ES-I3 (cell line): ENCODE data around the gene ITGA11.
"Not testable (repeated sequence)": the region's sequence is repeated elsewhere in the genome, so short reads cannot be mapped to it uniquely, and the experiment has no call there.

ENCODE experiments used
- H3K36me3 ChIP-seq: 2 replicates; pipeline ENCODE4 v1.6.1; 2013; ENCODE audit warnings: mild to moderate bottlenecking, low read length, control low read depth, moderate library complexity; ENCODE audit not compliant: insufficient read depth
- H3K4me1 ChIP-seq: 2 replicates; pipeline ENCODE4 v1.6.1; 2013; ENCODE audit warnings: mild to moderate bottlenecking, control low read depth, low read length; ENCODE audit not compliant: insufficient read depth
- H3K9ac ChIP-seq: 2 replicates; pipeline ENCODE4 v1.6.1; 2013; ENCODE audit warnings: low read depth, mild to moderate bottlenecking, low read length, moderate library complexity
- H3K9me3 ChIP-seq: 2 replicates; pipeline ENCODE4 v1.6.1; 2013; ENCODE audit warnings: mild to moderate bottlenecking, low read length, moderate library complexity; ENCODE audit not compliant: control insufficient read depth, insufficient read depth

The ITGA11 gene

DNA sequence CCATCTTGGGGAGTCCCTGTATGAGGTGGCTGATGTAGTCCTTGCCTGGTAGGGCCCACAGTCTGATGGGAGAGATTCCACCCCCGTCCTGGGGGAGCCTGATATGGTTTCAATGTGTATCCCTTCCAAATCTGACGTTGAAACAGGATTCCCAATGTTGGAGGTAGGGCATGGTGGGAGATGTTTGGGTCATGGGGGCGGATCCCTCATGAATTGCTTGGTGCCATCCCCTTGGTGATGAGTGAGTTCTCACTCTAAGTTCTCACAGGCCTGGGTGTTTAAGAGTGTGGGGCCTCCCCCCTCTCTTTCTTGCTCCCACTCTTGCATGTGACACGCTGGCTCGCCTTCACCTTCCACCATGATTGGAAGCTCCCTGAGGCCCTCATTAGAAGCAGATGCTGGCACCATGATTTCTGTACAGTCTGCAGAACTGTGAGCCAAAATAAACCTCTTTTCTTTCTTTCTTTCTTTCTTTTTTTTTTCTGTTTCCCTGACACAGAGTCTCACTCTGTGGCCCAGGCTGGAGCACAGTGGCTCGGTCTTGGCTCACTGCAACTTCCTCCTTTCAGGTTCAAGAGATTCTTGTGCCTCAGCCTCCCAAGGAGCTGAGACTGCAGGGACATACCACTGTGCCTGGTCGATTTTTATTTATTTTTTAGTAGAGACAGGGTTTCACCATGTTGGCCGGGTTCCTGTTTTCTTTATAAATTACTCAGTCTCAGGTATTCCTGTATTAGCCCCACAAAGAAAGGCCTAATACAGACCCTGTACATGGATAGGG lies 28.6 kb downstream of the ITGA11 start:
- H3K9ac ChIP-seq, result no peak overlapping the region
- H3K9me3 ChIP-seq, result no peaks in the 10 kb centered on the region
- no peaks in the 10 kb centered on the region for H3K4me1 ChIP-seq
- no peaks in the 10 kb centered on the region for H3K36me3 ChIP-seq

GRCh38 chr15:68402432-68403160 lies 29.4 kb downstream of the ITGA11 start:
- no peaks in the 10 kb centered on the region for H3K4me1 ChIP-seq
- no peak overlapping the region for H3K9ac ChIP-seq
- no peaks in the 10 kb centered on the region for H3K9me3 ChIP-seq
- H3K36me3 ChIP-seq, result no peaks in the 10 kb centered on the region

- H3K4me1 ChIP-seq, result no peaks in the 10 kb centered on the region
- no peak overlapping the region for H3K9ac ChIP-seq
- no peaks in the 10 kb centered on the region for H3K9me3 ChIP-seq
- no peaks in the 10 kb centered on the region for H3K36me3 ChIP-seq
Measured at GRCh38 chr15:68401496-68402431, 30.2 kb downstream of the ITGA11 start.

- Histone ChIP-seq H3K9ac (no peak overlapping the region), H3K9me3 (no peaks in the 10 kb centered on the region)
Measured at GRCh38 chr15:68400066-68400456, 31.9 kb downstream of the ITGA11 start.

DNA sequence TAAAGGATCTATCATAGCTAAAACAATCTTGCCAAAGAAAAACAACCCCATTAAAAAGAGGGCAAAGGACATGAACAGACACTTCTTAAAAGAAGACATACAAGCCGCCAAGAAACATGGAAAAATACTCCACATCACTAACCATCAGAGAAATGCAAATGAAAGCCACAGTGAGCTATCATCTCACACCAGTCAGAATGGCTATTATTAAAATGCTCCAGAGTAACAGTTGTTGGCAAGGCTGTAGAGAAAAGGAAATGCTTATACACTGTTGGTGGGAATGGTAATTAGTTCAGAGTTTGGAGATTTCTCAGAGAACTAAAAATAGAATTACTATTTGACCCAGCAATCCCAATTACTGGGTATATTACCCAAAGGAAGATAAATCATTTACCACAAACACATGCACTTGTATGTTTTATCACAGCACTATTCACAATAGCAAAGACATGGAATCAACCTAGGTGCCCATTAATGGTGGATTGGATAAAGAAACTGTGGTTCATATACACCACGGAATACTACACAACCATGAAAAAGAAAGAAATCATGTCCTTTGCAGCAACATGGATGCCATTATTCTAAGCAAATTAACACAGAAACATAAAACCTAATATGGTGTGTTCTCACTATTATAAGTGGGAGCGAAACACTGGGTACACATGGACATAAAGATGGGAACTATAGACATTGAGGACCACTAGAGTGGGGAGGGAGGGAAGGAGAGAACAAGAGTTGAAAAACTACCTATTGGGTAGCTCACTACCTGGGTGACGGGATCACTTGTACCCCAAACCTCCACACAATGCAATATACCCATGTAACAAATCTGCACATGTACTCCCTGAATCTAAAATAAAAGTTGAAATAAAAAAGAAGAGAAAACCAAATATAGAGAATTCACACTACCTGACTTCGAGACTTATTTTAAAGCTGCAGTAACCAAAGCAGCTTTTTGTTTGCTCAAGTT lies 32.6 kb downstream of the ITGA11 start:
- no peaks in the 10 kb centered on the region for H3K4me1 ChIP-seq
- no peaks in the 10 kb centered on the region for H3K36me3 ChIP-seq
- H3K9me3 ChIP-seq, result no peaks in the 10 kb centered on the region
- H3K9ac ChIP-seq, result no peak overlapping the region

More at GRCh38 chr15:68400066-68400456, 31.9 kb downstream of the ITGA11 start:
- Histone ChIP-seq H3K36me3 (no peaks in the 10 kb centered on the region), H3K4me1 (no peaks in the 10 kb centered on the region)

GRCh38 chr15:68397999-68398398 lies 34.0 kb downstream of the ITGA11 start:
- not testable (repeated sequence) for H3K9me3 ChIP-seq, H3K9ac ChIP-seq, H3K36me3 ChIP-seq, H3K4me1 ChIP-seq

DNA sequence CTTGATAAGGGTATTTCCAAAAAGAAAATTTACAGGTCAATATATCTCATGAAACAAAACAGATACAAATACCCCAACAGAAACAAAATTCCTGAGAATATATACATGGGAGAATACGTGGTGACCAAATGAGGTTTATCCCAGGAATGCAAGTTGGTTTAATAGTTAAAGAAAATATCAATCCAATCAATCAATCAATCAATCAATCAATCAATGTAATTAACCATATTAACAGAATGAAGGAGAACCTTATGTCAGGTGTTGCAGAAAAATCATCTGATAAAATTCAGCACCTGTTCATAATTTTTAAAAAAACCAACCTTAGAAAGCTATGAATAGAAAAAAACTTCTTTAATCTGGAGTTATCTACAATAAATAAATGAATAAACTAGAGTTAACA lies 35.9 kb downstream of the ITGA11 start:
- Histone ChIP-seq H3K36me3 (no peaks in the 10 kb centered on the region), H3K4me1 (no peaks in the 10 kb centered on the region), H3K9me3 (no peaks in the 10 kb centered on the region), H3K9ac (no peak overlapping the region)

- no peaks in the 10 kb centered on the region for H3K9me3 ChIP-seq
- H3K9ac ChIP-seq, result no peak overlapping the region
- H3K4me1 ChIP-seq, result peaks cover 13% of the 10 kb centered on the region; the same call in 1 of the 2 replicates
- no peaks in the 10 kb centered on the region for H3K36me3 ChIP-seq
Measured at GRCh38 chr15:68391121-68391520, 40.8 kb downstream of the ITGA11 start.

- Histone ChIP-seq H3K36me3 (no peaks in the 10 kb centered on the region), H3K9ac (no peak overlapping the region), H3K9me3 (no peaks in the 10 kb centered on the region), H3K4me1 (peaks cover 13% of the 10 kb centered on the region; the same call in 1 of the 2 replicates)
Measured at GRCh38 chr15:68389936-68390817, 41.8 kb downstream of the ITGA11 start.

- Histone ChIP-seq H3K9ac (no peak overlapping the region), H3K4me1 (peaks cover 13% of the 10 kb centered on the region; the same call in 1 of the 2 replicates), H3K36me3 (no peaks in the 10 kb centered on the region), H3K9me3 (no peaks in the 10 kb centered on the region)
Measured at GRCh38 chr15:68389041-68389930, 42.7 kb downstream of the ITGA11 start.

DNA sequence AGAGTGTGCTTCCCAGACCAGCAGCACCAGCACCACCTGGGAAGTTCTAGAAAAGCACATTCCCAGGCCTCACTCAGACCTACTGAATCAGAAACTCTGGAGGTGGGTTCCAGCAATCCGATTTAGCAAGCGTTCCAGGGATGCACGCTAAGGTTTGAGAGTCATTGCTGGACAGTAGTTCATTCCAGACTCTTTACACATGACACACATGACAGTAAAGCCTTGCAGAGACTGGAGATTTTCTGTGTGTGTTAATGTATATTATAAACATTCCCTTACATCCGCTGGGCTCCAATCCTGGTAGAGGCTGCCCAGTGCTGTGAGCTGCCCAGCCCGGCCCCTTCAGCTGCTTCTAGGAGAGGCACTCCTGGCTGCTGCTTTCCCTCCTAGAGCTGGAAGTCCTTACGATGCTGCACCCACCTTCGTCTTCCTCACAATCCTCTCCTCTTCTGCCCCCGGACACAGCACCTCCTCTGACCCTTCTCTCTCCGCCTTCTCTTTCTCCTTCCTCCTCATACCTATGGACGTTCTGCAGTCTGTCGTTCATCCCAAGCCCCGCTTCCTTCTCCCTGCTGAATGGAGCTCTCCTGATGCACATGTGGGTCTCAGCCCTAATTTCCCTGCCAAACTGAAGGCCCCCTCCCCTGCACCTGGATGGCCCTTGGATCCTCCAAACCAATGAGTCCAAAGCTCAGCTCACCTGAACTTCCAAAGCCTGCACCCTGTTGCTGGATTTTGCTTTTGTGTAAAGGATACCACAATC lies 44.4 kb downstream of the ITGA11 start:
- no peak overlapping the region for H3K9ac ChIP-seq
- peaks cover 13% of the 10 kb centered on the region; the same call in 1 of the 2 replicates for H3K4me1 ChIP-seq
- H3K36me3 ChIP-seq, result no peaks in the 10 kb centered on the region
- H3K9me3 ChIP-seq, result no peaks in the 10 kb centered on the region
